SK-N-SH (cell line): ENCODE data around the gene PPP1R12C.

Experiments
- EP300 ChIP-seq, 2 experiments: IDR thresholded peaks; 2 replicates each; pipeline versions ENCODE4 v1.4.0 to v1.6.1; 2012; ENCODE audit warnings: borderline replicate concordance in 1 of 2, low read depth in 1 of 2, low read length in 1 of 2
- GATA2 ChIP-seq: sonication (generic); formaldehyde crosslinking; IDR thresholded peaks from 2 replicates; pipeline ENCODE4 v1.5.0; 2020; ENCODE audit warnings: mild to moderate bottlenecking, missing genetic modification reagents
- RCOR1 ChIP-seq: fragments of 150-350 bp; IDR thresholded peaks from 2 replicates; pipeline ENCODE4 v1.6.1; 2017; ENCODE audit warnings: antibody characterized with exemption, low read length
- RXRA ChIP-seq: IDR thresholded peaks from 2 replicates; pipeline ENCODE4 v1.4.0; 2012; ENCODE audit warnings: low read depth, mild to moderate bottlenecking, borderline replicate concordance
- SMC3 ChIP-seq: IDR thresholded peaks from 2 replicates; pipeline ENCODE4 v1.6.1; 2012; ENCODE audit warnings: low read depth, low read length, improper control_type of control experiment
- TCF12 ChIP-seq: IDR thresholded peaks from 2 replicates; pipeline ENCODE4 v1.4.0; 2012
- TF ChIP-seq, protein P1 (sequence below): fragments of 200-600 bp; sonication (generic); IDR thresholded peaks from 2 replicates; pipeline ENCODE4 v1.6.1; 2017; ENCODE audit warnings: antibody characterized with exemption, mild to moderate bottlenecking, moderate library complexity
- TF ChIP-seq, protein P2 (sequence below): fragments of 150-350 bp; IDR thresholded peaks from 2 replicates; pipeline ENCODE4 v1.6.1; 2016; ENCODE audit warnings: mild to moderate bottlenecking, low read depth, low read length
- TF ChIP-seq, protein P3 (sequence below): IDR thresholded peaks from 2 replicates; pipeline ENCODE4 v1.4.0; 2012; ENCODE audit warnings: low read depth

DNA sequence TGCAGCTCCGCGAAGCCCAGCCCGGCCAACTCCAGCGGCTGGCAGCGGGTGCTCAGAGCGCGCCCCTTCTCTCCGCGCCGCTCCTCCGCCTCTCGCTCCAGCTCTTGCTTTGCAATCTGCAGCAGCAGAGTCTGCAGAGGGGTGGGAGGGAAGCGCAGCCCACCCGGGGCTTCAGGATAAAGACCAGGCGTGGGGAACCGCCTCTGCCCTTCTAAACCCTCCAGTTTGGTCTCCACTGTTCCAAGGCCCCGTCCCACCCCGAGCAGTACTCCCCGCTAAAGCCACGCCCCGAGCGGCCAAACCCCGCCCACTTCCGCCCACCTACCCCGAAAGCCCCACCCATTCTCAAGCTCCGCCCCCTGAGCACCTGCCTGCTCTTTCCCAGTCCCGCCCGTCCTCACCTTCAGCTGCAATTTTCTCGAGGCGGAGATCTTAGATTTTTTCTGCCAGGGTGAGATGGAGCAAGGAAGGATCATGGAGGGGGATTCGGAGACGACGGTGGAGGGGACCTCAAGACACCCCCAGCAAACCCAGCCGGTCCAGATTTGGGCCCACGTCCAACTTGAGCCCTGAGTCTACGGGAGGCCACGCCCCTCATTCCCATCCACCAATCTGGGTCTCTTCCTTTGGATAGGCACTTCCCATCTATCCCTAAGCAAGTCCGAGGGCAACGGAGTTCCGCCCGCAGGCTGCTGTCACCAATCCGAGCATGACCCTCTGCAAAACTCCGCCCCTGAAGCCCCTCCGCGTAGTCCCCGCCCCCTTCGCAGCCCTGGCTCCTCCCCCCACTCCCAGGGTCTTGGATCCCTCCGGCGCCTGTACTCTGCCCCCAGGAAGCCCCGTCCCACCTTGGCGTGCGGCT lies 39.0 kb upstream of the PPP1R12C start:
- TF ChIP-seq, protein P1, sequence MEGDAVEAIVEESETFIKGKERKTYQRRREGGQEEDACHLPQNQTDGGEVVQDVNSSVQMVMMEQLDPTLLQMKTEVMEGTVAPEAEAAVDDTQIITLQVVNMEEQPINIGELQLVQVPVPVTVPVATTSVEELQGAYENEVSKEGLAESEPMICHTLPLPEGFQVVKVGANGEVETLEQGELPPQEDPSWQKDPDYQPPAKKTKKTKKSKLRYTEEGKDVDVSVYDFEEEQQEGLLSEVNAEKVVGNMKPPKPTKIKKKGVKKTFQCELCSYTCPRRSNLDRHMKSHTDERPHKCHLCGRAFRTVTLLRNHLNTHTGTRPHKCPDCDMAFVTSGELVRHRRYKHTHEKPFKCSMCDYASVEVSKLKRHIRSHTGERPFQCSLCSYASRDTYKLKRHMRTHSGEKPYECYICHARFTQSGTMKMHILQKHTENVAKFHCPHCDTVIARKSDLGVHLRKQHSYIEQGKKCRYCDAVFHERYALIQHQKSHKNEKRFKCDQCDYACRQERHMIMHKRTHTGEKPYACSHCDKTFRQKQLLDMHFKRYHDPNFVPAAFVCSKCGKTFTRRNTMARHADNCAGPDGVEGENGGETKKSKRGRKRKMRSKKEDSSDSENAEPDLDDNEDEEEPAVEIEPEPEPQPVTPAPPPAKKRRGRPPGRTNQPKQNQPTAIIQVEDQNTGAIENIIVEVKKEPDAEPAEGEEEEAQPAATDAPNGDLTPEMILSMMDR, result no peak
- TF ChIP-seq, protein P2, sequence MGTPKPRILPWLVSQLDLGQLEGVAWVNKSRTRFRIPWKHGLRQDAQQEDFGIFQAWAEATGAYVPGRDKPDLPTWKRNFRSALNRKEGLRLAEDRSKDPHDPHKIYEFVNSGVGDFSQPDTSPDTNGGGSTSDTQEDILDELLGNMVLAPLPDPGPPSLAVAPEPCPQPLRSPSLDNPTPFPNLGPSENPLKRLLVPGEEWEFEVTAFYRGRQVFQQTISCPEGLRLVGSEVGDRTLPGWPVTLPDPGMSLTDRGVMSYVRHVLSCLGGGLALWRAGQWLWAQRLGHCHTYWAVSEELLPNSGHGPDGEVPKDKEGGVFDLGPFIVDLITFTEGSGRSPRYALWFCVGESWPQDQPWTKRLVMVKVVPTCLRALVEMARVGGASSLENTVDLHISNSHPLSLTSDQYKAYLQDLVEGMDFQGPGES, result no peak
- no peak for TF ChIP-seq TCF12
- no peak for TF ChIP-seq EP300 (IDR thresholded peaks at IDR 0.05; ENCODE audit: borderline replicate concordance in 1 of 2, low read depth in 1 of 2, low read length in 1 of 2)
- no peak for TF ChIP-seq RCOR1
- TF ChIP-seq GATA2 (CRISPR knock-in tag), result no peak
- TF ChIP-seq, protein P3, sequence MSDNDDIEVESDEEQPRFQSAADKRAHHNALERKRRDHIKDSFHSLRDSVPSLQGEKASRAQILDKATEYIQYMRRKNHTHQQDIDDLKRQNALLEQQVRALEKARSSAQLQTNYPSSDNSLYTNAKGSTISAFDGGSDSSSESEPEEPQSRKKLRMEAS, result no peak
- TF ChIP-seq RXRA, result no peak
- no peak for TF ChIP-seq SMC3
